H1 (cell line): Measurements from ENCODE around the gene FMNL1. TPM values are rescaled to one million over a fixed set of nuclear protein-coding genes. Genes with fewer than 3 reads are reported as not detected.

Experiments used
- ASH2L ChIP-seq: fragments of 200-600, 300-600 bp; sonication (generic); IDR thresholded peaks from one replicate; pipeline ENCODE4 v1.7.1; 2017; ENCODE audit warnings: low read length
- CEBPB ChIP-seq: IDR thresholded peaks from 2 replicates; pipeline ENCODE4 v1.6.1; 2012; ENCODE audit warnings: low read depth, low read length
- CTBP2 ChIP-seq: IDR thresholded peaks from 2 replicates; pipeline ENCODE4 v1.7.0; 2011; ENCODE audit warnings: borderline replicate concordance, mild to moderate bottlenecking, moderate library complexity, mixed read lengths, low read length; ENCODE audit not compliant: insufficient read depth, insufficient read length
- EZH2 ChIP-seq: fragments of 200-600 bp; sonication (generic); IDR thresholded peaks from 2 replicates; pipeline ENCODE4 v1.7.1; 2012; ENCODE audit warnings: low read depth, mild to moderate bottlenecking, moderate library complexity, low read length, inconsistent platforms; ENCODE audit not compliant: severe bottlenecking
- FOSL1 ChIP-seq: IDR thresholded peaks from 2 replicates; pipeline ENCODE4 v1.6.1; 2011; ENCODE audit warnings: mild to moderate bottlenecking, low read depth, low read length, moderate library complexity; ENCODE audit not compliant: insufficient read depth
- GTF2F1 ChIP-seq: IDR thresholded peaks from 2 replicates; pipeline ENCODE4 v1.6.1; 2012; ENCODE audit warnings: low read depth, low read length, improper control_type of control experiment, borderline replicate concordance
- KDM5A ChIP-seq: fragments of 200-600 bp; IDR thresholded peaks from 2 replicates; pipeline ENCODE4 v1.7.1; 2012; ENCODE audit warnings: mild to moderate bottlenecking, low read length, inconsistent platforms, mixed read lengths
- PHF8 ChIP-seq: fragments of 200-600 bp; sonication (generic); conservative IDR thresholded peaks from 2 replicates; pipeline ENCODE4 v1.7.1; 2012; ENCODE audit warnings: low read depth, mild to moderate bottlenecking, inconsistent platforms, low read length, moderate library complexity
- POLR2AphosphoS5 ChIP-seq: IDR thresholded peaks from 2 replicates; pipeline ENCODE4 v1.6.1; 2011; ENCODE audit warnings: low read depth, low read length
- SP2 ChIP-seq: IDR thresholded peaks from 2 replicates; pipeline ENCODE4 v1.6.1; 2012; ENCODE audit warnings: mild to moderate bottlenecking, low read length, inconsistent platforms
- SRF ChIP-seq: IDR thresholded peaks from 2 replicates; pipeline ENCODE4 v1.6.1; 2011; ENCODE audit warnings: mild to moderate bottlenecking, low read depth, low read length, moderate library complexity
- TAF7 ChIP-seq: optimal IDR thresholded peaks from 2 replicates; pipeline ENCODE3; 2011; ENCODE audit warnings: low read depth, mild to moderate bottlenecking, inconsistent platforms, low read length, moderate library complexity, borderline replicate concordance
- TCF12 ChIP-seq: IDR thresholded peaks from 2 replicates; pipeline ENCODE4 v1.6.1; 2011; ENCODE audit warnings: low read depth, mild to moderate bottlenecking, low read length
- TEAD4 ChIP-seq: IDR thresholded peaks from 2 replicates; pipeline ENCODE4 v1.6.1; 2012; ENCODE audit warnings: low read depth, low read length, inconsistent platforms, mixed read lengths
- polyA plus RNA-seq, 7 experiments: library from polyadenylated mRNA; depleted of rRNA in 3 of 7; stranded (reverse) in 5 of 7; unstranded in 2 of 7; fragments of >200 nt in 5 of 7; fragments of 200-250 nt in 2 of 7; gene quantifications; 1 replicate in 5 of 7; 2 replicates in 1 of 7; 4 replicates in 1 of 7; pipeline versions ENCODE4 v1.2.1 to v1.2.3, GENCODE V29; 2011 to 2013; ENCODE audit warnings: missing spikeins in 2 of 7, mixed read lengths in 2 of 7
- total RNA-seq: library from RNA; stranded (reverse); fragmentation: NEBNext Ultra II Directional; extraction: Animal tissue kit (Norgen Biotek cat#: 25700); gene quantifications from 2 replicates; pipeline ENCODE4 v1.2.1, GENCODE V29; 2021

FMNL1 gene
- total and polyA plus RNA-seq, 2 of the 8 experiments (the other 6 are each of a cell fraction or from before 2014, with no cell fraction given) = 2.5 to 8.6 TPM

- TF ChIP-seq SRF = no peak
- no peak for TF ChIP-seq TEAD4
- TF ChIP-seq CTBP2 = no peak
- no peak for TF ChIP-seq TAF7
- TF ChIP-seq KDM5A = no peak
- TF ChIP-seq SP2 = no peak
- no peak for TF ChIP-seq CEBPB
- no peak for TF ChIP-seq GTF2F1
- peak; percentile 59 for TF ChIP-seq ASH2L
- TF ChIP-seq TCF12 = no peak
- no peak for TF ChIP-seq POLR2AphosphoS5
- peak; percentile 15 for TF ChIP-seq EZH2
- 0 out of 2 replicates have a peak, but pooled peaks have one; percentile 23 for TF ChIP-seq PHF8
- TF ChIP-seq FOSL1 = peak; percentile 92
Measured at GRCh38 chr17:45221081-45222013, at the start of gene FMNL1 (continued).
